CD4-positive, alpha-beta memory T cell (primary cell): ENCODE data around the gene CAPN3. TPM values are rescaled to one million over a fixed set of nuclear protein-coding genes. Genes with fewer than 3 reads are reported as not detected.

Source experiments
- CTCF ChIA-PET: fragments of 350-600 bp; sonication (Branson Sonifier 250); formaldehyde crosslinking; loops from one replicate; lab custom pipeline; 2021; ENCODE audit warnings: inconsistent platforms; ENCODE audit not compliant: partially characterized antibody; lab: Charles Lee
- POLR2A ChIA-PET: fragments of 350-600 bp; sonication (Branson Sonifier 250); formaldehyde crosslinking; loops from one replicate; lab custom pipeline; 2021; ENCODE audit not compliant: partially characterized antibody; lab: Charles Lee
- DNase-seq, 5 donors: peaks; one replicate each; pipeline versions ENCODE4 v3.0.0 to v3.0.0-alpha.2; 2020 to 2022; ENCODE audit warnings: mixed read lengths in 1 of 5
- H3K27ac ChIP-seq: one replicate; pipeline ENCODE4 v1.7.0; 2013; ENCODE audit warnings: low read depth, low read length
- H3K27me3 ChIP-seq: 2 replicates; pipeline ENCODE4 v1.7.0; 2013; ENCODE audit warnings: mild to moderate bottlenecking, low read length, moderate library complexity; ENCODE audit not compliant: insufficient read depth
- H3K36me3 ChIP-seq: 2 replicates; pipeline ENCODE4 v1.7.0; 2013; ENCODE audit warnings: mild to moderate bottlenecking, low read length, moderate library complexity; ENCODE audit not compliant: insufficient read depth
- H3K4me1 ChIP-seq: 2 replicates; pipeline ENCODE4 v1.7.0; 2013; ENCODE audit warnings: mild to moderate bottlenecking, low read length, moderate library complexity; ENCODE audit not compliant: insufficient read depth
- H3K4me3 ChIP-seq, 2 donors: one replicate each; pipeline ENCODE4 v1.7.0; 2013; ENCODE audit warnings: low read length in 2 of 2, mild to moderate bottlenecking in 1 of 2
- H3K9me3 ChIP-seq, 2 donors: one replicate each; pipeline ENCODE4 v1.7.0; 2013; ENCODE audit warnings: low read length in 2 of 2, control low read depth in 1 of 2; ENCODE audit not compliant: control insufficient read depth in 1 of 2
- H3K27ac Mint-ChIP-seq, 7 donors: one replicate each; pipeline ENCODE4 v1.8.0; 2020 to 2021; ENCODE audit warnings: mixed read lengths in 7 of 7, mild to moderate bottlenecking in 6 of 7, inconsistent platforms in 3 of 7, moderate library complexity in 3 of 7
- H3K27me3 Mint-ChIP-seq, 2 donors: one replicate each; pipeline ENCODE4 v1.8.0; 2020 to 2021; ENCODE audit warnings: mixed read lengths in 2 of 2
- H3K36me3 Mint-ChIP-seq, 2 donors: one replicate each; pipeline ENCODE4 v1.8.0; 2020 to 2021; ENCODE audit warnings: mixed read lengths in 2 of 2, inconsistent platforms in 1 of 2, mild to moderate bottlenecking in 1 of 2
- H3K4me1 Mint-ChIP-seq, 4 donors: one replicate each; pipeline ENCODE4 v1.8.0; 2020 to 2021; ENCODE audit warnings: mixed read lengths in 4 of 4, mild to moderate bottlenecking in 1 of 4
- H3K4me3 Mint-ChIP-seq, 8 donors: one replicate each; pipeline ENCODE4 v1.8.0; 2020 to 2021; ENCODE audit warnings: mixed read lengths in 8 of 8, mild to moderate bottlenecking in 7 of 8, moderate library complexity in 6 of 8, inconsistent platforms in 3 of 8
- H3K9me3 Mint-ChIP-seq, 8 donors: one replicate each; pipeline ENCODE4 v1.8.0; 2020 to 2021; ENCODE audit warnings: mixed read lengths in 8 of 8, mild to moderate bottlenecking in 5 of 8, inconsistent platforms in 3 of 8, moderate library complexity in 1 of 8
- intact Hi-C: fragments of 100-400 bp; cut with micrococcal nuclease; formaldehyde crosslinking; loops from one replicate; pipeline ENCODE4 v1.15.1; 2023
- polyA plus RNA-seq, 2 donors: library from polyadenylated mRNA; unstranded; fragments of 300-500 nt; fragmentation: Illumina TruSeq; gene quantifications; one replicate each; pipeline ENCODE4 v1.2.3, GENCODE V29; 2021
- total RNA-seq, 2 experiments: library from RNA; stranded (reverse); gene quantifications; one replicate each; pipeline ENCODE4 v1.2.3, GENCODE V29; 2021

The CAPN3 gene
- total and polyA plus RNA-seq, 4 experiments from 2014 or later = 1.0 to 25.0 (median 10.7) TPM

- no peaks in the 10 kb centered on the region for H3K4me1 ChIP-seq
- CTCF ChIA-PET = interaction anchor here (1.6 kb wide), 1 partner anchor 11 kb away, joined by 7 read pairs; no protein-coding TSS in a partner anchor
- Mint-ChIP-seq H3K36me3 (peaks cover 18 to 43% of the 10 kb centered on the region in 2 donors), H3K9me3 (no peaks in the 10 kb centered on the region), H3K4me1 (peaks cover 9 to 17% (median 11%) of the 10 kb centered on the region in 4 donors), H3K27ac (no peak overlapping the region), H3K4me3 (no peak overlapping the region), H3K27me3 (no peaks in the 10 kb centered on the region)
- no peak overlapping the region for H3K4me3 ChIP-seq
- intact Hi-C loops = no loop called here
- POLR2A ChIA-PET = no interaction called here
- no peak for DNase-seq
- H3K27ac ChIP-seq = no peak overlapping the region
- H3K9me3 ChIP-seq = no peaks in the 10 kb centered on the region
- H3K36me3 ChIP-seq = peaks cover 14% of the 10 kb centered on the region
- no peaks in the 10 kb centered on the region for H3K27me3 ChIP-seq
Measured at GRCh38 chr15:42461261-42461660, 102.0 kb downstream of the CAPN3 start.

Other genes starting within 250 kb of the CAPN3 start
- not detected for gene PLA2G4F, start 202.9 kb upstream of the CAPN3 start, total RNA-seq
- gene PLA2G4F, start 202.9 kb upstream of the CAPN3 start, polyA plus RNA-seq = not detected
- 100 to 1,000 TPM; 114 to 120 TPM for gene VPS39, start 151.2 kb upstream of the CAPN3 start, total RNA-seq
- 10 to 100 TPM; 21.2 to 39.1 TPM for gene VPS39, start 151.2 kb upstream of the CAPN3 start, polyA plus RNA-seq
- gene GANC, start 86.3 kb upstream of the CAPN3 start, total RNA-seq = 10 to 100 TPM; 61.7 to 63.4 TPM
- gene GANC, start 86.3 kb upstream of the CAPN3 start, polyA plus RNA-seq = 10 to 100 TPM in 1 of 2 donors, 1 to 10 TPM in 1; 8.9 to 15.4 TPM
- 10 to 100 TPM; 49.9 to 56.6 TPM for gene TMEM87A, start 86.1 kb upstream of the CAPN3 start, total RNA-seq
- 10 to 100 TPM; 60.7 to 98.0 TPM for gene TMEM87A, start 86.1 kb upstream of the CAPN3 start, polyA plus RNA-seq
- gene ZNF106, start 131.6 kb downstream of the CAPN3 start, total RNA-seq = 10 to 100 TPM; 41.1 to 47.5 TPM
- gene ZNF106, start 131.6 kb downstream of the CAPN3 start, polyA plus RNA-seq = 10 to 100 TPM; 16.1 to 53.2 TPM
- 10 to 100 TPM; 70.6 to 72.0 TPM for gene SNAP23, start 136.1 kb downstream of the CAPN3 start, total RNA-seq
- gene SNAP23, start 136.1 kb downstream of the CAPN3 start, polyA plus RNA-seq = 10 to 100 TPM; 81.9 to 92.3 TPM
- 10 to 100 TPM; 19.0 to 20.0 TPM for gene LRRC57, start 189.3 kb downstream of the CAPN3 start, total RNA-seq
- gene LRRC57, start 189.3 kb downstream of the CAPN3 start, polyA plus RNA-seq = 1 to 10 TPM; 6.6 to 9.2 TPM
- 10 to 100 TPM; 16.4 to 20.0 TPM for gene HAUS2, start 189.3 kb downstream of the CAPN3 start, total RNA-seq
- gene HAUS2, start 189.3 kb downstream of the CAPN3 start, polyA plus RNA-seq = 10 to 100 TPM; 26.4 to 28.2 TPM
- 1 to 10 TPM; 4.5 to 6.1 TPM for gene STARD9, start 216.1 kb downstream of the CAPN3 start, total RNA-seq
- gene STARD9, start 216.1 kb downstream of the CAPN3 start, polyA plus RNA-seq = under 1 TPM in 1 of 2 donors, not detected in 1; 0.49 TPM